NCI-H226 (cell line): ENCODE results near the gene TEX54.
"Not testable (repeated sequence)": the region's sequence is repeated elsewhere in the genome, so short reads cannot be mapped to it uniquely, and the experiment has no call there.

Experiments used
- DNase-seq: peaks from one replicate; pipeline ENCODE4 v3.0.0-alpha.2; 2015

The TEX54 gene

DNA sequence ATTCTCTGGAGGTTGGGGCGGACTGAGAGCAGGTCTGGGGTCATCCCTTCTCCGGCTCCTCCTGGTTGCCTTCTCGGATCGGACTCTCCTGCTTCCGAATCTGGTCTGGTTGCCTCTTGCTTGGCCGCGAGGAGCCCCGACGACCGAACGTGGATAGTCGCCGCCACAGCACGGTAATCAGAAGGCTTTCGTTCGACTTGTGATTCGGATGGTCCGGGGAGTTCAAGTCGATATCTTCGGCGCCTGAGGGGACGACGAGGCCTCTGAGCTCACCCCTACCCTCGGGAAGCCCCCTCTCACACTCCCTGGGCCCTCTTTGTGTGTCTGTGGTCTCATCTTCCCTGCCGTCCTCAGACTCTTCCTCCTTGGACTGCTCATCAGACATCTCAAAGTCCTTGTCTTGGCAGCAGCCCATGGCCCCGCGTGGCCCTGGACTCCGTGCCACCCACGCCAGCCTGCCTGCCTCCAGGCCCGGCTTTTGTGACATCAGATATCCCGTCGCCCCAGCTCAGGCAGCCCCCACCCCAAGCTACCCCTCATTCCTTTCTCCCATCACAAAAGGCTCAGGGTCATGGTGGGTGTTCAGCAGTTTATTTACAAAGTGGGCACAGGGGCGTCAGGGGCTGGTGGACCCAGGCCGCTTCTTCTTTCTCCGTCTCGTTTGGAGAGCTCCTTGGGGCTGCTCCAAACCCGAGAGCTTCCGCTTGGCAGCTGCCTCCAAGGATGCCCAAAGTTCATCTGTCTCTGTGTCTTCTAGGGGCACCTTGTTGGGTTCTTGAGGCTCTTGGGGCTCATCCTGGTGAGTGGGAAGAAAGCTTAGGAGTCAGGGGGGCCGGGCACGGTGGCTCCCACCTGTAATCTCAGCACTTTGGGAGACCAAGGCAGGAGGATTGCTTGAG is at the start of gene TEX54:
Gene TEX54, minus strand, starts transcription at position 506 of the 899 bp plus-strand sequence.
- no peak for DNase-seq

DNA sequence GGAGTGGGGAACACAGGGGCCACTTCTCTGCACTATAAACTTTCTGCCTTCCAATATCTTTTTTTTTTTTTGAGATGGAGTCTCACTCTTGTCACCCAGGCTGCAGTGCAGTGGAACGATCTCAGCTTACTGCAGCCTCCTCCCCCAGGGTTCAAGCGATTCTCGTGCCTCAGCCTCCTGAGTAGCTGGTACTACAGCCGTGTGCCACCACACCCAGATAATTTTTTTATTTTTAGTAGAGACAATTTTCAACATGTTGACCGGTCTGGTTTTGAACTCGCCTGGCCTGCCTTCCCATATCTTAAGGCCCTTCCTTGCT is 49.7 kb upstream of the TEX54 start:
- no peak for DNase-seq

DNA sequence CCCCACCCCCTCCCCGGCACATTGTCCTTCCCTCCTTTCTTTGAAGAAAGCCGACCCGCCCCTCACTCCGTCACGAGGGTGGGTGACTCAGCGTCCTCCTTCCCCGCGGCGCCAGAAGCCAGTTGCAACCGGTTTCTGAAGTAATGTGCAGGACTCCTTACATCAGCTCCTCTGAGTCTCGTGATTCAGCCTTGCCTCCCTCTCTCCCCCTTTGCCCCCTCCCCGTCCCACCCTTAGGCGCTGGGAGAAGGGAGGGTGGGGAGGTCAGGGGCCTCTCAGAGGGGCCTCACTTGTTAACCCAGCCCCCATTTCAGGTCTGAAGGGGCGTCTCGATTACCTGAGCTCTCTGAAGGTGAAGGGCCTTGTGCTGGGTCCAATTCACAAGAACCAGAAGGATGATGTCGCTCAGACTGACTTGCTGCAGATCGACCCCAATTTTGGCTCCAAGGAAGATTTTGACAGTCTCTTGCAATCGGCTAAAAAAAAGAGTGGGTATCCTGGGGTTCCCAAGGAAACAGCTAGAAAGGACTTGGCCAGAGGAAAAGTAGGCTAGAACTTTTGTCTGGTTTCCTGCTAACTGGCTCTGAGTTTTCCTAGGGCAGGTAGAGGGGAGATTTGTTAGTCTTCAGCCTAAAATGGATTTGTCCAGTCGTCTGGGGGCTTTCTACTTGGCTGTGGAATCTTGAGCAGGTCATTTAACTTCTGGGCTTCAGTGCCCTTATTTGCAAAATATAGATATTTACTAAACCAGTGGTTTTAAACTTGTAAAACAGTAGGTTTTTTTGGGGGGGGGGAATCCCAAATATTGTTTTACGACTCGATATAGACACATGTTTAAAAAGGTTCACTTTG is 49.2 kb upstream of the TEX54 start:
- peak; percentile 95 for DNase-seq

DNA sequence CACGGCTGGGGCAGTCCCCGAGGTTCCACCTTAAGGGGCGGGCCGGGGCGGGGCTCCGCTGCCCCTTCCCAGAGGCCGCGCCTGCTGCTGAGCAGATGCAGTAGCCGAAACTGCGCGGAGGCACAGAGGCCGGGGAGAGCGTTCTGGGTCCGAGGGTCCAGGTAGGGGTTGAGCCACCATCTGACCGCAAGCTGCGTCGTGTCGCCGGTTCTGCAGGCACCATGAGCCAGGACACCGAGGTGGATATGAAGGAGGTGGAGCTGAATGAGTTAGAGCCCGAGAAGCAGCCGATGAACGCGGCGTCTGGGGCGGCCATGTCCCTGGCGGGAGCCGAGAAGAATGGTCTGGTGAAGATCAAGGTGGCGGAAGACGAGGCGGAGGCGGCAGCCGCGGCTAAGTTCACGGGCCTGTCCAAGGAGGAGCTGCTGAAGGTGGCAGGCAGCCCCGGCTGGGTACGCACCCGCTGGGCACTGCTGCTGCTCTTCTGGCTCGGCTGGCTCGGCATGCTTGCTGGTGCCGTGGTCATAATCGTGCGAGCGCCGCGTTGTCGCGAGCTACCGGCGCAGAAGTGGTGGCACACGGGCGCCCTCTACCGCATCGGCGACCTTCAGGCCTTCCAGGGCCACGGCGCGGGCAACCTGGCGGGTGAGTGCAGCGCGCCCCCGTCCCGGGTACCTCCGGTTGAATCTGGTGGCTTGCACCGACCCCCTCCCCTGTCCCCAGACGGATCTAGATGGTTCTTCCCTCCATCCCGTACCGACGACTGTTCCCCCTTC is 48.4 kb upstream of the TEX54 start, which contains the start of gene SLC3A2:
Gene SLC3A2, plus strand, starts transcription at position 94 of the 776 bp plus-strand sequence. Its CDS starts 128 bp downstream, at position 222.
- DNase-seq = peak; percentile 92

DNA sequence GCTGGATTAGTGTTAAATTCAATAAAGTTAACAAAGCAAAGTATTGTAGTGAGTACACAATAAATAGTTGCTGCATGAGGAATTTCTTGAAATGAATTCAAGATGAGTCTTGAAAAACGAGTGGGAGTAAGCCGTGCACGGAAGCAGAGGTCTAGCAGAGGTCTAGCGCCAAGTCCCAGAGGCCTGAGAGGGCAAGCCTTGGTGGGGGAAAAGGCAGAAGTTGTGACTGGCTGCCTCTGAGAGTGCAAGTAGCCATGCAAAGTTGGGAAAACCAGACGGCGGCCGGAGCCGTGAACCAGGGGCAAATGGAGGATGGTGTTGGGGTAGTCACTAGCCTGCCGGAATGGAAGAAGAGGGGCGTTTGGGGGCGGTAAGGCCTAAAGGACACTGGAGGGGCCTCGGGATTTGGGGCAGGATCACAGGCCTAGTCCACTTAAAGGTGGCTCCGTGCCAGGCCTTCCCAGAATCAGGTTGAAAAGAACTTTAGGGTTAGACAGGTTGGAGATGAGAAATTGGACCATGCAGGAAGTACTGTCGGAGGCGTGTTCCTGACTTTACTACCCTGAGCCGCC is 47.7 kb upstream of the TEX54 start:
- peak; percentile 85 for DNase-seq

DNA sequence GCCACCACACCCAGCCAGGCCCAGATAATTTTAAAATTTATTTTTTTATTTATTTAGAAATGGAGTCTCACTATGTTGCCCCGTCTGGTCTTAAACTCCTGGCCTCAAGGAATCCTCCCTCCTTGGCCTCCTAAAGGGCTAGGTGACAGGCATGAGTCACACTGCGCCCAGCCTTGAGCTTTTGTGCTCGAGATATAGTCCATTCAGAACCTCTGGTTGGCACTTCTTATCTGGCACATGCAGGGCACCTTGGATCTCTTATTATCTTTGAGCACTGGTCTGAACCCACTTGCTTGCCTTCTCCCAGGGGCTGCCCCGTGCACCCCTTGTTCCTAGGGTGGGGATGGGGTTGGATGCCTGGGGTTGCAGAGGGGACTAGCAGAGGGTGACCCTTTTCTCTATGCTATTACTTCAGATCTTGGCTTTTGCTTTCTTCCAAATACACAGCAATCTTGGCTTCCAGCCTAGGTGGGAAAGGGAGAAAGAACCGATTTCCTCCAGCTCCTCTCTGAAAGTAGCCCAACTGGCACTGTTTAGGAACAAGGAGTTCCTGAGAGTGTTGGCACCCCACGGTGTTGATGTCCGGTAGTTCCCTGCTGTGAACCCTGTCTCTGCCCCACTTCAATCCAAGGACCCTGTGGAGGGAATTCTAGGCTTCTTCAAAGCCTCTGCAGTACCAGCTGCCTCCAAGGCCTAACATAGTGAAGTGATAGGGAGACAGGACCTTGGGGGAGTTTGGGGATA is 46.8 kb upstream of the TEX54 start:
- DNase-seq = no peak

DNA sequence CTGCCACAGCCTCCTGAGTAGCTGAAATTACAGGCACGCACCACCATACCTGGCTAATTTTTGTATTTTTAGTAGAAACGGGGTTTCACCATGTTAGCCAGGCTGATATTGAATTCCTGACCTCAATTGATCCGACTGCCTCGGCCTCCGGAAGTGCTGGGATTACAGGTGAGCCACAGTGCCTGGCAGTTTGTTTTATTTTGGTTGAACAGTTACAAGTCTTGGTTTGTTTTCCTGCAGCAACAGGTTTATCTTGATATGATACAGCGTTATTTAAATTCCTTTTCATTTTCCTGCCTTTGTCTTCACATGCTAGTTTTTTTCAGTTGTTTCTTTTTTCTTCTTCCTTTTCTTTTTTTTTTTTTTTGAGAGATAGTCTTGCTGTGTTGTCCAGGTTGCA is 44.1 kb upstream of the TEX54 start:
- DNase-seq = no peak

DNA sequence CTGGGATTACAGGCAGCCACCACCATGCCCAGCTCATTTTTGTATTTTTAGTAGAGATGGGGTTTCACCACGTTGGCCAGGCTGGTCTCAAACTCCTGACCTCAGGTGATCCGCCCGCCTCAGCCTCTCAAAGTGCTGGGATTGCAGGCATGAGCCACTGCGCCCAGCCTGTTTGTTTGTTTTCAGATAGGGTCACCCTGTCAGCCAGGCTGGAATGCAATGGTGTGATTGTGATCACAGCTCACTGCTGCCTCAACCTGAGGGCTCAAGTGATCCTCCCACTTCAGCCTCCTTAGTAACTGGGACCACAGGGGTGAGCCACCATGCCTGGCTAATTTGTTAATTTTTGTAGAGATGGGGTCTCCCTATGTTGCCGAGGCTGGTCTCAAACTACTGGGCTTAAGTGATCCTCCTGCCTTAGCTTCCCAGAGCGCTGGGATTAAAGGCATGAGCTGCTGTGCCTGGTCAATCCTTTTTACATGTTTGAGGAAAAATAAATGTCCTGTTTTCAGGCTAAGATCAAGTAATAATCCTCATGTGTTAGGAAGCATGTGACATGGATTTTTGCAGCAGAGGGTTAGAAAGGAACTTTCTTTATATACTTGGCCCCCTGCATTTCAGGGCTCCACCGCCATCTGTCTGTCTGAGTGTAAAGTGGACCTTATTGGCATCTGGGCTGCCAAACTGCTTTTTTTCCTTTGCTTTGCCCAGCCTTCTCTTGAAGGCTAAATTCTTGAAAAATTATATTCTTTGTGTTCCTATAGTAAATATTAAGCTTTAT is 43.2 kb upstream of the TEX54 start:
- DNase-seq = no peak

DNA sequence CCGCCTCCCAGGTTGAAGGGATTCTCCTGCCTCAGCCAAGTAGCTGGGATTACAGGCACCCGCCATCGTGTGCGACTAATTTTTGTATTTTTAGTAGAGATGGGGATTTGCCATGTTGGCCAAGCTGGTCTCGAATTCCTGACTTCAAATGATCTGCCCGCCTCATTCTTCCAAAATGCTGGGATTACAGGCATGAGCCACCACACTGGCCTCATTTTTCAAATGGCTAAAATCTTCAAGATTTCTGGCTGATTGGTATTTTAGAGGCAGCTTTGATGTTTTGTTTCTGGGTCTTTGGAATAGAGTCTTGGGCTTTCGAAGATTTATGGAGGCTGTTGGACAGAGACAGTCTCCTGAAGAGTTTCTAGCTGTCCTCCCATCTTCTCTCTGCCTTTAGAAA is 42.2 kb upstream of the TEX54 start:
- no peak for DNase-seq

DNA sequence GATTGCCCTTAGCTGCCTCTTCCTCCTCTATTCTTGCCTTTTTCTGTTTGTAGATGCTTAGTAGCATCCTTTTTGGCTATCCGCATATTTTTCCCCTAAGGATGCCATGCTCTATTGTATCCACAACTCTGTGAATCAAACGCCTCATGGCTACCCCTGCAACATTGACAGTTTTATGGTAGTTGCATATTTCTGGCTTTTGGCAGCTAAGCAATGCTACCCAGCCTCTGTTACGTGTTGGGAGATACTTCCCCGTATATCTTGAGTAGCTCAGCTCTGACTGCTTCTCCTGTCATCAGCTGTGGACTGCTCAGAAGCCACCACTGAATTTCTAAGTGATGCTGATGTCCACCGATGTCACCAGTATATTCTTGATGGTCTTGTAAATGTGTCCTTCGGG is 33.0 kb upstream of the TEX54 start:
- DNase-seq = no peak

DNA sequence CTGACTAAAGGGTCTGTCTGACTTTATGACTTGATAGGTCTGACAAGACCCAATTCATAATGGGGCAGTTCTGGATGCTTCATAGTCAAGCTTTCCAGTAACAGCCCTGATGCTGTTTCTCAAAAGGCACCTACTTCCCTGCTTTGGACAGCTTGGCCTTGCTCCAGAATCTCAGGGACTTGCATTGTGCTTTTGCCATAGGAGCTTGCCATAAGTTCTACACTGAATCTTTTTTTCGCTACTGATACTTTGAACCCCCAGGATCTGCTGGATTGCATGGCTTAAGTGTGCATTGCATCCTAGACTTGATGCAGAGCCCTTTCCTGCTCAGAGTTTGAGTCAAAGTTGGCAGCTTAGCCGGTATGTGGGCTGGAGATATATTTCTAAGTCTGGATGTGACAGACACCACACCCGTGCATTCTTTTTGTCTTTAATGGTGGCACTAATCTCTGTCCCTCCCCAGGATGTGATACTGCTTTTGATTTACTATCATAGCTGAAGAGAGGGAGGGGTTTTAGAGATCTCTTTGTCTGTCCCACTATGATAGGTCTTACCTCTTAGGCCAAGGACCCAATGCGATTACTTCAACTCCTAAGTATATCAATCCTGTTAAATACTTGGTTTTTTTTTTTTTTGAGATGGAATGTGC is 31.2 kb upstream of the TEX54 start:
- DNase-seq = no peak

DNA sequence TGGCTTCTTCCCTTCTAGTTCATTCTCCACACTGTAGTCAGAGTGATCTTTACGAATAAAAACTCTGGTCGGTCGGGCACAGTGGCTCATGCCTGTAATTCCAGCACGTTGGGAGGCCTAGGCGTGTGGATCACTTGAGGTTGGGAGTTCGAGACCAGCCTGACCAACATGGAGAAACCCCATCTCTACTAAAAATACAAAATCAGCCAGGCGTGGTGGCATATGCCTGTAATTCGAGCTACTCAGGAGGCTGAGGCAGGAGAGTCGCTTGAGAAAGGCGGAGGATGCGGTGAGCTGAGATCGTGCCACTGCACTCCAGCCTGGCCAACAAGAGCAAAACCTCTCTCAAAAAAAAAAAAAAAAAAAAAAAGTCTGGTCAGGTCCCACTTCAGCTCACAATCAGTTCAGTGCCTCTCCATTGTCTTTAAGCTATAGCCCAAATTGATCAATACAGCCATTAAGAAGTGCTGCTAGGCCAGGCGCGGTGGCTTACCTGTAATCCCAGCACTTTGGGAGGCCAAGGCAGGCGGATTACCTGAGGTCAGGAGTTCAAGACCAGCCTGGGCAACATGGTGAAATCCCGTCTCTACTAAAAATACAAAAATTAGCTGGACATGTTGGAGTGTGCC is 29.0 kb upstream of the TEX54 start:
- DNase-seq = not testable (repeated sequence)

DNA sequence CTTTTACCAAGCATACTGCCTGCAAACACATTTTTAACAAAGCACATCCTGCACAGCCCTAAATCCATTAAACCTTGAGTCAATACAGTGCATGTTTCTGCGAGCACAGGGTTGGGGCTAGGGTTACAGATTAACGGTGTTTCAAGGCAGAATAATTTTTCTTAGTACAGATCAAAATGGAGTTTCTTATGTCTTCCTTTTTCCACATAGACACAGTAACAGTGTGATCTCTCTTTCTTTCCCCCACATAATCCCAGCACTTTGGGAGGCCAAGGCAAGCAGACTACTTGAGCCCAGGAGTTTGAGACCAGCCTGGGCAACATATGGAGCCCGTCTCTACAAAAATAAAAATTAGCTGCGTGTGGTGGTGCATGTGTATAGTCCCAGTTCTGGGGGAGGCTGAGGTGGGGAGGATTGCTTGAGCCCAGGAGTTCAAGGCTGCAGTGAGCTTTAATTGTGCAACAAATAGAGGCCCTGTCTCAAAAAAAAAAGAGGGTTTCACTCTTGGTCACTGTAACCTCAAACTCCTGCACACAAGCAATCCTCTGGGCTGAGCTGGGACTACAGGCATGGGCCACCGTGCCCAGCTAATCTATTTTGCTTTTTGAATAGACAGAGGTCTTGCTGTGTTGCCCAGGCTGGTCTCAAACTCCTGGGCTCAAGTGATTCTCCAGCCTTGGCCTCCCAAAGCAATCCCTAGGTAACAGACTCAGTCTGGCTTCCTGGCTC is 28.4 kb upstream of the TEX54 start:
- DNase-seq = no peak

DNA sequence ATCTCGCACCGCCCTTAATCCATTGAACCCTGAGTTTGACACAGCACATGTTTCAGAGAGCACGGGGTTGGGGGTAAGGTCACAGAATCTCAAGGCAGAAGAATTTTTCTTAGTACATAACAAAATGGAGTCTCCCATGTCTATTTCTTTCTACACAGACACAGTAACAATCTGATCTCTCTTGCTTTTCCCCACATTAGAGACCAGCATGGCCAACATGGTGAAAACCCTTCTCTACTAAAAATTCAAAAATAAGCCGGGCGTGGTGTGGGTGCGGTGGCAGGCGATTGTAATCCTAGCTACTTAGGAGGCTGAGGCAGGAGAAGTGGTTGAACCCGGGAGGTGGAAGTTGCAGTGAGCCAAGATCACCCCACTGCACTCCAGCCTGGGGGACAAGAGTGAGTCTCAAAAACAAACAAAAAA is 26.7 kb upstream of the TEX54 start:
- not testable (repeated sequence) for DNase-seq

DNA sequence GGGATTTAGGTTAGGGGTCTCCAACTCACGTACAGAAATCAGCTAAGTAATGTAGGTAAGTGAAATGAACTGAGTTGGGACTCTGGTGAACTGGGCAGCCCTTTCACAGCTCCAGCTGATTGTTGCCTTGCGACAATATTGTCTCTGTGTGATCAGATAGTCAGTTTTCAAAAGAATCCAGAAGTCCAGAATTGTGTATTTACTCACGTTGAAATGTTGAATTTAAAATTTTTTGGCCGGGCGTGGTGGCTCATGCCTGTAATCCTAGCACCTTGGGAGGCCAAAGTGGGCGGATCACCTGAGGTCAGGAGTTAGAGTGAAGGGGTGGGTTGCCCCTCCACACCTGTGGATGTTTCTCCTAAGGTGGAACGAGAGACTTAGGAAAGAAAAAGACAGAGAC is 25.6 kb upstream of the TEX54 start:
- no peak for DNase-seq

DNA sequence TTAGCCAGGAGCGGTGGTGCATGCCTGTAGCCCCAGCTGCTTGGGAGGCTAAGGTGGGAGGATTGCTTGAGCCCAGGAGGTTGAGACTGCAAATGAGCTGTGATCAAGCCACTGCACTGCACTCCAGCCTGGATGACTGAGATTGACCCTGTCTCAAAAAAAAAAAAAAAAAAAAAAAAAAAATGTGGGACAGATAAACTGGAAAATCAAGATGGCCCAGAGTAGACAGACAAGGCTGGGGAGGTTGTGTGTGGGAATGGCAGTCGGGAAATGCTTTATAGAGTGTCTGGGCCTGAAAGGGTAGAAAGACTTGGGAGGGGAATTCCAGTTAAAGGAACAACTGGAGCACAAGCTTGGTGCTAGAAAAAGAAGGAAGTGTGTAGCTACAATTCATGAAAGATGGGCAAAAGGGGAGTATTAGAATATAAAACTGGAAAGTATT is 24.9 kb upstream of the TEX54 start:
- DNase-seq = no peak

DNA sequence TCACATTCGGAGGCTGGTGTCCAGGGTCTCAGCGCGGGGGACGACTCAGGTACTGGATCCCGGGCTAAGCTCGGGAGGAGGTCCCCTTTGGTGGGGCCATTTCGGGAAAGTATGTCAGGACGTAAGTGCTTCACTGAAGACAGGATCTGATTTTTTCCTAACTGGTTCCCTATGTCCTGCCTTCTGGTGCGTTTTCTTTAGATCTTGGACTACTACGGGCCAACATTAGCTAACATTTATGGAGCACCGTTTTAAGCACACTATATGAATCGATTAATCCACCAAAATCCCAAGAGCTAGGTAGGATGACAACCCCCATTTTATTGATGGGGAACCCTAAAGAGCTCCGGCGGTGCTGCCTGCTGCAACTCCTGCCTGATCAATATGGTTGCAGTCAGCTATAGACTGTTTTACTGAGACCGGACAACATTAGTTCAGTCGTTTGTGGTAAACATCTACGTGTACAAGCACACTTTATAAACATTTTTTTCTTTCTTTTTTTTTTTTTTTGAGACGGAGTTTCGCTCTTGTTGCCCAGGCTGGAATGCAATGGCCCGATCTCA is 23.8 kb upstream of the TEX54 start:
- DNase-seq = no peak

DNA sequence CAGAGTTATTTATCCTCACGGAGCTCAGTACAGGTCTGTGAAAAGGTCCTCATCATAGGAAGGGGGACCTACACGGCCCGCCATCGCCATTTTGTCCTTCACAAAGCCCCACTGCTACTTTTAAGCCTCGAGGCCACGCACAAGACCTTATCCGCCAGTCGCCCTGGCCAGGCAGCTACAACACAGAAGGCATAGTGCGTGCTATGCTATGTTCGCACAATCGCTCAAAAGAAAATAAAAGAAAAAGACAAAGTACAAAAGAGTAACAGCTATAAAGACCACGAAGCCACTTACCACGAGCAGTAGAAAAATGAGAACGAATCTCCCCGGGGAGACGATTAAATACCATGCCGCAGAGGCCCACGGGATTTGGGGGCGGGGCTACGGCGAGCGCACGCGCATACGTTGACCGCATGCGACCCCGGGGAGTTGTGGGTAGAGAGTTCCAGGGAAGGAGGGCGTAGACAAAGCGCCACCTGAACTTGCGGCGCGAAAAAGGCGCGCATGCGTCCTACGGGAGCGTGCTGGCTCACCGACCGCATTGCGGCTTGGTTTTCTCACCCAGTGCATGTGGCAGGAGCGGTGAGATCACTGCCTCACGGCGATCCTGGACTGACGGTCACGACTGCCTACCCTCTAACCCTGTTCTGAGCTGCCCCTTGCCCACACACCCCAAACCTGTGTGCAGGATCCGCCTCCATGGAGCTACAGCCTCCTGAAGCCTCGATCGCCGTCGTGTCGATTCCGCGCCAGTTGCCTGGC is 23.1 kb upstream of the TEX54 start:
- DNase-seq = peak; percentile 96
